Esophagus squamous epithelium (tissue), 4 donors: ENCODE data around the gene CYB5R3.
"Not testable (repeated sequence)": the region's sequence is repeated elsewhere in the genome, so short reads cannot be mapped to it uniquely, and the experiment has no call there.

Source experiments
- CTCF ChIP-seq, 6 experiments: fragments of 450-650 bp in 4 of 6; fragments of 200-600 bp in 2 of 6; sonication (generic) in 2 of 6; IDR thresholded peaks; one replicate each; pipeline ENCODE4 v1.5.1; 2016 to 2019; ENCODE audit warnings: antibody characterized with exemption in 6 of 6, mild to moderate bottlenecking in 4 of 6, moderate library complexity in 4 of 6
- POLR2A ChIP-seq, 4 donors: fragments of 450-650 bp; IDR thresholded peaks; one replicate each; pipeline ENCODE4 v1.6.1; 2017; ENCODE audit warnings: antibody characterized with exemption in 4 of 4, mild to moderate bottlenecking in 4 of 4, moderate library complexity in 3 of 4

- not testable (repeated sequence) for TF ChIP-seq POLR2A, CTCF (IDR thresholded peaks at IDR 0.05)
These were observed 23.9 kb upstream of the CYB5R3 start for GRCh38 chr22:42673071-42673470.
